Lung (tissue), 12 donors: ENCODE data around the gene MAP2. TPM values are rescaled to one million over a fixed set of nuclear protein-coding genes. Genes with fewer than 3 reads are reported as not detected.
A peak's percentile ranks its signal among the peaks of the same experiment; 100 is the strongest.

Source experiments
- ATAC-seq: fragments of 200-7000 bp; cut with Tn5 transposase; one replicate; pipeline ENCODE4 v1.9.1; 2020; ENCODE audit warnings: moderate number of reproducible peaks; ENCODE audit not compliant: insufficient read depth, low FRiP score
- DNase-seq, 3 donors: peaks; one replicate each; pipeline ENCODE4 v3.0.0-alpha.2; 2013 to 2017
- H3K27ac ChIP-seq, 2 donors: one replicate each; pipeline ENCODE4 v1.5.1; 2013; ENCODE audit warnings: mild to moderate bottlenecking in 2 of 2, moderate library complexity in 2 of 2, control low read depth in 1 of 2, inconsistent platforms in 1 of 2, low read depth in 1 of 2, low read length in 1 of 2
- H3K27me3 ChIP-seq, 3 donors: one replicate each; pipeline ENCODE4 v1.5.1; 2013; ENCODE audit warnings: low read length in 2 of 3; ENCODE audit not compliant: control insufficient read depth in 3 of 3, insufficient read depth in 3 of 3
- H3K36me3 ChIP-seq, 4 donors: one replicate each; pipeline ENCODE4 v1.5.1; 2013; ENCODE audit warnings: low read length in 4 of 4, mild to moderate bottlenecking in 1 of 4, moderate library complexity in 1 of 4; ENCODE audit not compliant: control insufficient read depth in 4 of 4, insufficient read depth in 4 of 4
- H3K4me1 ChIP-seq, 5 donors: one replicate each; pipeline ENCODE4 v1.5.1; 2013; ENCODE audit warnings: low read length in 5 of 5, mild to moderate bottlenecking in 2 of 5, moderate library complexity in 1 of 5; ENCODE audit not compliant: control insufficient read depth in 5 of 5, insufficient read depth in 5 of 5
- H3K4me3 ChIP-seq: one replicate; pipeline ENCODE4 v1.5.1; 2013; ENCODE audit warnings: mild to moderate bottlenecking, control low read depth, moderate library complexity
- H3K9ac ChIP-seq, 2 donors: one replicate each; pipeline ENCODE4 v1.5.1; 2013; ENCODE audit warnings: low read length in 2 of 2, control low read depth in 1 of 2; ENCODE audit not compliant: insufficient read depth in 1 of 2
- H3K9me3 ChIP-seq, 4 donors: one replicate each; pipeline ENCODE4 v1.5.1; 2013; ENCODE audit warnings: low read length in 3 of 4, mild to moderate bottlenecking in 1 of 4, moderate library complexity in 1 of 4; ENCODE audit not compliant: control insufficient read depth in 4 of 4, insufficient read depth in 3 of 4
- CTCF ChIP-seq: IDR thresholded peaks from 2 replicates; pipeline ENCODE4 v1.5.1; 2012; ENCODE audit warnings: mild to moderate bottlenecking; ENCODE audit errors: control extremely low read depth, extremely low read depth
- WGBS, 2 donors: extraction: QIAGEN DNeasy Blood & Tissue Kit; methylation state at CpG; one replicate each; pipeline ENCODE4 v1.1.7; 2013; 5-methylcytosine and 5-hydroxymethylcytosine counted together
- polyA plus RNA-seq, 2 donors: library from polyadenylated mRNA; stranded (reverse); fragments of 200-250 nt; gene quantifications; one replicate each; pipeline ENCODE4 v1.2.1, GENCODE V29; 2013
- total RNA-seq, 2 donors: library from RNA; depleted of rRNA in 1 of 2; stranded (reverse); fragments of >200 nt in 1 of 2; gene quantifications; one replicate each; pipeline ENCODE4 v1.2.1, GENCODE V29; 2014 to 2021
- donor health status: control.
- donor health status: control.
- donor health status: Bipolar disorder and iron deficiency.
- donor health status: healthy.
- donor health status: DM: yes; HTN: yes; CAD: no.

The MAP2 gene
- total and polyA plus RNA-seq, 4 donors = 6.5 to 18.7 (median 9.6) TPM

- no peak for TF ChIP-seq CTCF
- Histone ChIP-seq H3K9ac (no peak overlapping the region), H3K9me3 (no peaks in the 10 kb centered on the region), H3K4me1 (no peaks in the 10 kb centered on the region), H3K27ac (no peak overlapping the region), H3K36me3 (no peaks in the 10 kb centered on the region), H3K4me3 (no peak overlapping the region), H3K27me3 (no peaks in the 10 kb centered on the region)
- DNase-seq (no peak), ATAC-seq (no peak)
Observed at GRCh38 chr2:209382775-209383174, 41.1 kb upstream of the MAP2 start.

- DNase-seq (no peak), ATAC-seq (peak; percentile 37)
- Histone ChIP-seq H3K27ac (no peak overlapping the region), H3K4me1 (no peaks in the 10 kb centered on the region), H3K36me3 (no peaks in the 10 kb centered on the region), H3K9me3 (no peaks in the 10 kb centered on the region), H3K4me3 (no peak overlapping the region), H3K9ac (no peak overlapping the region), H3K27me3 (no peaks in the 10 kb centered on the region)
- no peak for TF ChIP-seq CTCF
Observed at GRCh38 chr2:209383212-209383611, 40.6 kb upstream of the MAP2 start.

- Histone ChIP-seq H3K9ac (no peak overlapping the region), H3K27ac (no peak overlapping the region), H3K9me3 (no peaks in the 10 kb centered on the region), H3K4me1 (no peaks in the 10 kb centered on the region), H3K27me3 (peaks cover 0 to 6% (median 0%) of the 10 kb centered on the region in 3 donors), H3K36me3 (no peaks in the 10 kb centered on the region), H3K4me3 (no peak overlapping the region)
- TF ChIP-seq CTCF = no peak
- whole genome bisulfite sequencing, 2 donors = 95 to 96% methylated on average over 28 to 34 of the region's 34 CpGs
- ATAC-seq (no peak), DNase-seq (no peak)
Observed at GRCh38 chr2:209387389-209387788, 36.5 kb upstream of the MAP2 start.

DNA sequence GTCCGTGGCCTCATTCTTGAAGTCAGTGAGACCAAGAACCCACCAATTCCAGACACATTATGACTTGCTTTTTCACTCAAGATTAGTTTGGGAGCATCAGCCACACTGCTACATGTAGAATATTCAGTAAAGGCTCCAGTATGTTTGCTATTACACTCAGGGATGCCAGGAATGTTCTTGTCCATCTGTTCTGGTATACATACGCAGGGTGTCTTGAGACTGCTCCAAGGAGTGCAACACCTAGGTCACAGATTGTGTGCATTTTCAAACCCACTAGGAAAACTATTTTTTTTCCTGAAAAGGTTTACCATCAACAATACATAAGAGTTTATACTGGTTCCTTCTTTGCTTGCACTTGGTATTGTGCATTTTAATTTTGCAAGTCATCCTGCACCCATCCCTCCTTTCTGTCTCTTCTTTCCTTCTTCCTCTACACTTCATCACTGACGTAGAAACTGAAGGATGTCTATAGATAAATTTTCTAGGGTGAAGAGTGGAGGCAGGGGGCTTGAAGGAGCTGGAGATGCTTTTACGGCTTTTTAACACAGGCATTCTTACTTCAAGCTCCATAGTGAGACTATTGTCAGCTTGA, 35.3 kb upstream of the MAP2 start:
- 69 to 78% methylated on average over 4 of the region's 4 CpGs for WGBS, 2 donors
- no peaks in the 10 kb centered on the region for H3K36me3 ChIP-seq
- H3K27me3 ChIP-seq = peaks cover 0 to 6% (median 0%) of the 10 kb centered on the region in 3 donors
- H3K4me1 ChIP-seq = no peaks in the 10 kb centered on the region
- TF ChIP-seq CTCF = no peak
- DNase-seq (no peak), ATAC-seq (no peak)
- H3K4me3 ChIP-seq = no peak overlapping the region
- H3K27ac ChIP-seq = no peak overlapping the region
- no peaks in the 10 kb centered on the region for H3K9me3 ChIP-seq
- no peak overlapping the region for H3K9ac ChIP-seq
